Astrocyte (in vitro differentiated cells and primary cell): ENCODE results near the gene APC2.

Experiments
- EZH2 ChIP-seq: IDR thresholded peaks from 2 replicates; pipeline ENCODE4 v1.6.1; 2012; ENCODE audit warnings: mild to moderate bottlenecking, low read length, inconsistent platforms; ENCODE audit not compliant: insufficient read depth
- TF ChIP-seq, protein P1 (sequence below): IDR thresholded peaks from 2 replicates; pipeline ENCODE4 v1.5.1; 2011; ENCODE audit warnings: low read depth, mild to moderate bottlenecking, inconsistent platforms, low read length, moderate library complexity; ENCODE audit not compliant: insufficient read depth

DNA sequence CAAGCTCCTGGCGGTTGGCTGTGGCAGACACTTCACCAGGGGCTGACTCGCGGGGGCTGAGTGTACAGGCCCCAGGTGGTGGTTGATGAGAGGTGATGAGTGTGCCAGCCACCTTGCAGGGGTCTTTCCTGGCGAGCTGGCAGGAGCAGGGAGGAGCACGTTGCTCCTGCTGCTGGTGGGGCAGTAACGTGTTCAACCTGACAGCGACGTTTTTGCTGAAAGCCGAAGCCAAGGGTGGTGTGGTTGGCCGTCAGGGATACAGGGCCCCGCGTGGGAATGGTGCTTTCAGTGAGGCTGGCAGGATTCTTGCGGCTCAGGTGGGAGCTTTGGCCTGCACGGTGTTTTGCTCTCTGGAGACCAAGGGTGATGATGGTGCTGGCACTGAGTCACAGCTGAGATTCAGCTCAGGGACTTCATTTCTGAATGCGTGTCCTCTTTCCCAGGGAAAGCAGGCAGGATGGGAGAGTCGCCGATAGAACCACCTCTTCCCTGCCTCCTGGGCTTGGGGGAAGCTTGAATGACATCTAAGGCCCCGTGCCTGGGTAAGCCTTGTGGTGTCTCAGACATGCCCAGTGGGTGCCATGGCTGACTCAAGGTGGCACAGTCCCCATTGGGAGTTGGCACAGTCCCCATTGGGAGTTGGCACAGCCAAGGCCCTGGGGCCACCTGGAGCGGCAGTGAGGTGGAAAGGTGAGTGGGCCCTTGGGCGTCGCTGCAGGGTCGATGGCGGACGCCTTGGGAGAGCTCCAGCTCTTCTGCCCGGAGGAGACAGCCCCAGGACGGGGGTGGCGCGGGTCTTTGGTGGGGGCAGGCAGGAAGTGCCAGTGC, 33.7 kb upstream of the APC2 start:
- no peak for TF ChIP-seq EZH2
- TF ChIP-seq, protein P1, sequence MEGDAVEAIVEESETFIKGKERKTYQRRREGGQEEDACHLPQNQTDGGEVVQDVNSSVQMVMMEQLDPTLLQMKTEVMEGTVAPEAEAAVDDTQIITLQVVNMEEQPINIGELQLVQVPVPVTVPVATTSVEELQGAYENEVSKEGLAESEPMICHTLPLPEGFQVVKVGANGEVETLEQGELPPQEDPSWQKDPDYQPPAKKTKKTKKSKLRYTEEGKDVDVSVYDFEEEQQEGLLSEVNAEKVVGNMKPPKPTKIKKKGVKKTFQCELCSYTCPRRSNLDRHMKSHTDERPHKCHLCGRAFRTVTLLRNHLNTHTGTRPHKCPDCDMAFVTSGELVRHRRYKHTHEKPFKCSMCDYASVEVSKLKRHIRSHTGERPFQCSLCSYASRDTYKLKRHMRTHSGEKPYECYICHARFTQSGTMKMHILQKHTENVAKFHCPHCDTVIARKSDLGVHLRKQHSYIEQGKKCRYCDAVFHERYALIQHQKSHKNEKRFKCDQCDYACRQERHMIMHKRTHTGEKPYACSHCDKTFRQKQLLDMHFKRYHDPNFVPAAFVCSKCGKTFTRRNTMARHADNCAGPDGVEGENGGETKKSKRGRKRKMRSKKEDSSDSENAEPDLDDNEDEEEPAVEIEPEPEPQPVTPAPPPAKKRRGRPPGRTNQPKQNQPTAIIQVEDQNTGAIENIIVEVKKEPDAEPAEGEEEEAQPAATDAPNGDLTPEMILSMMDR: no peak
